Left lobe of liver (tissue), 2 donors: ENCODE results near the gene HRH2. TPM values are rescaled to one million over a fixed set of nuclear protein-coding genes. Genes with fewer than 3 reads are reported as not detected.
"Not testable (repeated sequence)": the region's sequence is repeated elsewhere in the genome, so short reads cannot be mapped to it uniquely, and the experiment has no call there.

ENCODE experiments used
- ATAC-seq: fragments of 200-7000 bp; cut with Tn5 transposase; one replicate; pipeline ENCODE4 v1.9.1; 2020; ENCODE audit warnings: mild to moderate bottlenecking, moderate library complexity
- DNase-seq: peaks from one replicate; pipeline ENCODE4 v3.0.0-alpha.2; 2020; ENCODE audit warnings: low spot score
- total RNA-seq: library from RNA; stranded (reverse); gene quantifications from one replicate; pipeline ENCODE4 v1.2.1, GENCODE V29; 2021
- donor health status: DM: no; HTN: no; CAD: no; lungs with moderate emphysema.
- donor health status: DM: no; HTN: yes; CAD: no.

HRH2 gene
- total RNA-seq, 1 donor from 2014 or later = 0.23 TPM

DNA sequence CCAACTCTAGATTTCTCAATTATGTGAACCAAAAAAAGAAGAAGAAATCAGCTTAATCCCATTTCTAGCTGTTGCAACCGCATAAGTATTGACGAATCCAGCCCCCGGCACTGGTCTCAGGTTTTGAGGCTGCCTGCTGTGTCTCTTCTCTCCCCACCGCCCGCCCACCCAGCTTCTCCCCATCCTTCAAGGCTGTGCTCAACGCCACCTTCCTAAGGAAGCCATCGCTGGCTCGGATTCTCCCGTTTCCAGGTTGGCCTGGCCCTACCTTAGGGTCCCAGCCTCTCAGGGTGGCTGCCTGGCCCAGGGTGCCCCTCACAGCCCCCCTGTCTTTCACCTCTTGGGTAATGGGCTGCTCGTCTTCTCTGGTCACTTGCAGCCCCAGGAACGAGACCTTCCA is 77.8 kb downstream of the HRH2 start:
- ATAC-seq (no peak), DNase-seq (no peak)

DNA sequence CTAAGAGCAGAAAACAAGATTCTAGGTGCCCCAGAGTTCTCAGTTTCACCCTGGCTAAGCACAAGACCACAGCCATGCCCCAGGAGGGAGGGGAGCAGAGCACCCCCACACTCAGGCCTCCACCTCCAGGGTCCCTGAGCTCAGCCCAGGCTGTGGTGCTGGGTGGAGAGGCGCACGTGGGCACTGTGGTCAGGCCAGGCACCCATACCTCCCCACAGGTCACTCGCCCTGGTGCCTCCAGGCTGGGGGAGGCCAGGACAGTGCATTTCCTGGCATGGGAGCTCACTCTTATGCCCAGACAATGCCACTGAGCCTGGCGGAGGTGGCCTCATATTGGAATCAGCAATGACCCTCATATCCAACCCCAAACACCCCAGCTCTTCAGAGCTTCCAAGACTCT is 78.8 kb downstream of the HRH2 start:
- peak; percentile 14 for DNase-seq
- no peak for ATAC-seq

DNA sequence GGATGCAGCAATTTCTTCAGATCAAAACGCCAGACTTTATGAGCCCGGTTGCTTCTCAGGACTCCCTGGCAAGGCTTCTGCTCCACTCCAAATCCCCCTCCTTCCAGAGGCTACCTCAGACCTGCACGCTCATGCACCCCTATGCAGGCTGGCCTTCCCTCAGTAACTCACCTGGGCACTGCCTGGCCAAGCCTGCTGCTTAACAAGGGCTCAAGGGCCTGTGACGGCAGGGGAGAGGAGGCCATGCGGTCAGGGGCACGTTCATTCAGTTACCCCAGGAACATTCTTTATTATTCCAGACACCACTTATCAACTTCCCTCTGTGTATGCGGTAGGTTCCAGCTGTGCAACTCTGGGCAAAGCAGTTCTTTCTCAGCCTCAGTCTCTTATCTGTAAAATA is 79.6 kb downstream of the HRH2 start:
- ATAC-seq = no peak
- DNase-seq = peak; percentile 16

DNA sequence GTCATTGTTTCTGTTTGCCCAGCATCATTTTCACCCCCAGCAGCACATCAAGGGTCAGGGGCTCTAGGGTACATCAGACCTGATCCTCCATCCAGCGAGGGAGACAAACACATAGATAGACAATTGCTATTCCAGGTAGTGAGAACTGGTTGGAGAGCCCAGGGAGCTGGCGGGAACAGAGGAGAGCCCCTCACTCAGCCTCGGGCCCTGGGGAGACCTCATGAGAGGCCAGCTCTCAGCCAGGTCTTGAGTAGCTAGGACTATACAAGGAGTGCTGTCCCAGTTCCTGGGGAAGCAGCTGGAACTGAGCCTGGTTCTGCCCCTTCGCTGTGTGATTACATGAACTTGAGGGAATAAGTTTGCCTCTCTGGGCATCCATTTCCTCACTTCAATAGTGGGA is 80.3 kb downstream of the HRH2 start:
- DNase-seq = peak; percentile 29
- no peak for ATAC-seq

DNA sequence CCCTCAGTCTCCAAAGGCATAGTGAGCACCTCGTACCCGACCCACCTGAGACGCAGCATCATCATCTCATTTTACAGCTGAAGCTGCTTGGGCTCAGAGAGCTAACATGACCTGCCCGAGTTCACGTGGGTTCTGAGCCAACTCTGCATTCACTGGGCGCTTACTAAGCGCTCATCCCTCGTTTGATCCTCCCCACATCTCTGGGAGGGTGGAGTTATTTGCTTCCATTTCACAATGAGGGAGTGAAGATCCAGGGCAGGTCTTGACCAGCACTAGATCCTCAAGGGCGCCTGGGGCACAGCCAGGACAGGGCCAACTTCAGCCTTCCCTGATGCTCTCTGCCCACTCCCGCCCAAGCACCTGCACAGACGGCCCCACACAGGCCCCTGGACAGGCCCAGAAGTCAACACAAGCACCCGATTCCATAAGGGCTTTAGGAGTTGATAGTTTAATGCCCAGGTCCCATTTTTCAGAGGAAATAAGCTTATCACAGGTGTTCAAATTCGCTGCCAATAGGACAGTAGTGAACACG is 80.8 kb downstream of the HRH2 start:
- ATAC-seq = no peak
- DNase-seq = peak; percentile 14

DNA sequence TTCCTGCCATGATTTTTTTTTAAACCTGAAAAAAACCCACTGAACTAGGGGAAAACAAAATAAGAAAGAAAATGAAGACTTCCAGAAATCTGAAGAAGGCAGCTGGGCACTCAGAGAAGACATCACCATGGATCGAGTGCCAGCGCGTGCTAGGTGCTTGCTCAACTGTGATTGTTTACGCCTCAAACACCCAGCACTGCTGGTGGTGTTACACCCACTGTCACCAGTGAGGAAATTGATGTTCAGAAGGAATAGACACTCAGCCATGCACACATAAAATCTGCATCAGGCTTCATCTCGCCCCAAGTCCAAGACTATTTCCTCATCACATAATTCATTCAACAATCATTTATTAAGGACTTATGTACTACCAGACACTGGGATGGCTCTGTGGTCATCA is 82.1 kb downstream of the HRH2 start:
- ATAC-seq = no peak
- no peak for DNase-seq

DNA sequence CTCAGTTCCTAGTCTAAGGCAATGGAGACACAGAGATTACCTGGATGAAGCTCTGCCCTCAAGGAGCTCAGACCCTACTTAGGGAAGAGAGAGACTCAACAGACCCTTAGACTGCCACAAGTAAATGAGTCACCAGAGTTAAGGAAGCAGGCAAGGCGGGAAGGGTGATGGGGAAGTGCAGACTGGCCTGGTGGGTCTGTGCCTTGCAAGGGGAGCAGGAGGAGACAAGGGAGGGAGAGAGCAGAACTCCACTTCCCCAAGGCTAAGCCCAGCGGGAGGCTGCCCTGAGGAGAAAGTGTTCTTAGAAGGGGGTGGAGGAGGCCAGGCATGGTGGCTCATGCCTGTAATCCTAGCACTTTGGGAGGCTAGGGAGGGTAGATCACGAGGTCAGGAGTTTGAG is 83.7 kb downstream of the HRH2 start:
- DNase-seq (peak; percentile 12), ATAC-seq (no peak)

DNA sequence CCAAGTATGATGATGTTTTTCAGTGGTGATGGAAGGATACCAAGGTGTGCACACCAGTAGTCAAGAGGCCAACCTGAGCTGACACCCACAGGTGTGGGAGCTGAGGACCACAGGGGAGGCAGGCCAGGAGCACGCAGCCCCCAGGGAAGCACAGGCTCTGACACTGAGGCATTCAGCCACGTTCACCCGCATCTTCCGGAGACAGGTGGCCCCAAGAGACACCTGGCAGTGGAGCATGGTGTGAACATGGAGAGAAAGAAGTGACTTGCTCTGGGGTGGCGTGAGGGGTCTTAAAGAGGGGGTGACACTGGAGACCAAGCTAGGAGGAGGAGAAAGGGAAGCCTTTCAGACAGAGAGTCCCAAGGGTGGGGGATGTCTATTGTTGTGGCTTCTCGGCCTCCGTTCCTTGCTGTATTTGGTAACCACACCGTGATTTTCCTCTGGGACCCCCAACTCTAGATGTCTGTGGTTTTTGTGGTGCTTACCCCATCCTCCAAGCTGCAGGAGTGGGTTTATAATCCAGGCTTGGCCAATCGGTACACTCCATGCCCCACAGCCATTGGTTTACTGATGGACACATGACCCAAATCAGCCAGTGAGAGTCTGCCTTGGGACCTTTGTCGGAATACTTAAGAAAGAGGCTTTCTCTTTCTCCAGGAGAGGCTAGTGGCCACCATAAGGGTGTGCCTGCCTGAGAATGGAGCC is 84.6 kb downstream of the HRH2 start:
- no peak for ATAC-seq
- peak; percentile 16 for DNase-seq

DNA sequence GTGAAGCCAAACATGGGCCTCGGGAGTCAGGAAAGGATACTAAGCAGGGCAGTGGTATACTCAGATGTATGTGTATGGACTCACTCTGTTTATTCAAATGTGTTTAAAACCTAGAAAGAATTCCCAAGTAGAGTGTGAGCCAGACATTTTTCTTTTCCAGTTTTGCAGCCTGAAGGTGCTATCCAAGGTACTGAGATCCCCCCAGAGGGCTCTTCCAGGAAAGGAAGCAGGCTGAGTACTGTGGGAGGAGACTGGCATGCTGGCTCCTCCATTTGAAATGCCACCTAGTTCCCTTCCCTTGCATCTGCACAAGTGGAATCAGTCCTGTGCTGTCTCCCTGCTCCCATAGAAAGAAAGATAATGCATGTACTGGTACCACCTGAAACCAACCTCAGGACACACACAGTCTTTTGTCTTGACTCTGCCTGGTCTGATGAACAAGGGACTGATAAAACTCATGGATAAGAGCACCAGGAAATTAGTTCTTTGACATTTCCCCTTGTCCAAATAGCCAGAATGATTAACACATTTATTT is 85.9 kb downstream of the HRH2 start:
- ATAC-seq = no peak

DNA sequence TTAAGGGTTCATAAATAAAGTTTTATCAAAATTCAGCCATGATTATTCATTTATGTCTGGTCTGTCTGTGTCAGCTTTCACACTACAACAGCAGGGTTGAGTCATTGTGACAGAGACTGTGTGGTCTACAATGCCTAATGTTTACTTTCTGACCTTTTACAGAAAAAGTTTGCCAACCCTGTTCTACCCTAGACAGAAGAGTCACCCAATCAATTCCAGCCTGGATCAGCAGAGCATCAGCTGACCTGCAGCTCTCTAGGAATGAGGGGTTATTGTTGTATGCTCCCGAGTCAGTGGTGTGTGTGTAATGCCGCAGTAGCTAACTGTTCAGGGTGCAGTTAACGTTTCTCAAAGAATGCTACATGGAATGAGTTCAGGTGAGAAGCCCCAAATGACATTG is 87.3 kb downstream of the HRH2 start:
- no peak for ATAC-seq

More for the DNA sequence above, 85.9 kb downstream of the HRH2 start:
- DNase-seq = no peak

DNA sequence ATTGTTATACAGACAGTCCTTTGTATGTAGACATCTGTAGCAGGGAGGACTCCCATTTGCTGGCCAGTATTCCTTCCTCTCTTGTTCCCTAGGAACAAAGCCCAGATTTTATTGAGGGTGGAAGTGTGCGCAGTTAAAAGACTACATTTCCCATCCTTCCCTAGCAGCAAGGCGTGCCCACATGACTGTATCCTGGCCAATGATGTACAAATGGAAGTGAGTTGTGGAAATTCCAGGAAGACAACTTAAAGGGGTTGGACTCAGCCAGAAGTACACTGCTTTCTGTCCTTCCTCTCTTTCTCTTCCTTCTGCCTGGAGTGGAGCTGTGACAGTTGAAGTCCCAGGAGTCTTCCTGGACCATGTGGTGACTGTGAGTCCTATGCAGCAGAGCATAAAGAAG is 89.0 kb downstream of the HRH2 start:
- ATAC-seq (peak; percentile 41), DNase-seq (peak; percentile 15)

More for the DNA sequence above, 87.3 kb downstream of the HRH2 start:
- DNase-seq = peak; percentile 7

DNA sequence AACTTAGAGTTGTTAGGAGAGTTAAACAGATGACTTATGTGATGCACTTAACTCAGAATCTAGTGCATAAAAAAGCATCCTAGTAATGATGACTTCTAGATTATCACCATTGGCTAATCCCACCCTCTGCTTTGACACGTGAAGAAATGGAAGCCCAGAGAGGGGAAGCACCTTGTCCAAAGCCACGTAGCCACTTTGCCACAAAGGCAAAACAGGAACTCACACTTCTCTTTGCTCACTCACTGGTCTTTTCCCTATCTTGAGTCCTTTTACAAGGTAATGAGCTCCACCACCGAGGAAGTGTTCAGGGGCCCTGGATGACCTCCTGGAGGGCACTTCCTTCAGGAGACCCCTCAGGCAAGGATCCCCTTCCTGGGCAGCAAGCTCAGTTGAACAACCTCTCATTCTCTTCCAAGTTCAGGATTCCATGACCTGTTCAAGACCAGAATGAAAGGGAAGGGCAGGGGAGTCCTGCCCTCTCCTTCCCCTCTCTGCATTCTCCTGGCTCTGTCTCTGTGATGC is 89.7 kb downstream of the HRH2 start:
- ATAC-seq = no peak
- peak; percentile 6 for DNase-seq

DNA sequence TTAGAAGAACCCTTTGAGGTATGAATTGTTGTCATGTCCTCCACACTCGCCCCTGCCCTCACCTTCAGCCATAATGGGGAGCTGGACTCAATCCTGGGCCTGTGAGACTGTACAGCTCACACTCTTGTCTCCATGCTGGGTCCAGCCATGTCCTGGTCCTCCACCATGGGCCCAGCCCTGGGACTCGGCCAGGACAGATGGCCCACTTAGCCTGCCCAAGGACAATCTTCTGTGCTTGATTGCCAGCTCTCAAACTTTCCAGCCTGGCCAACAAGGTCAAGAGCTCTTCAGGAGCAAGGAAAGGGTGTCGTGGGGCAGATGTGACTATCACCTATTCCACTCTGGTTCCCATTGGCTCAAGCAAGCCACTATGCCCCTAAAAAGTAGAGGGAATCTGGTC is 90.8 kb downstream of the HRH2 start:
- ATAC-seq (no peak), DNase-seq (peak; percentile 36)

DNA sequence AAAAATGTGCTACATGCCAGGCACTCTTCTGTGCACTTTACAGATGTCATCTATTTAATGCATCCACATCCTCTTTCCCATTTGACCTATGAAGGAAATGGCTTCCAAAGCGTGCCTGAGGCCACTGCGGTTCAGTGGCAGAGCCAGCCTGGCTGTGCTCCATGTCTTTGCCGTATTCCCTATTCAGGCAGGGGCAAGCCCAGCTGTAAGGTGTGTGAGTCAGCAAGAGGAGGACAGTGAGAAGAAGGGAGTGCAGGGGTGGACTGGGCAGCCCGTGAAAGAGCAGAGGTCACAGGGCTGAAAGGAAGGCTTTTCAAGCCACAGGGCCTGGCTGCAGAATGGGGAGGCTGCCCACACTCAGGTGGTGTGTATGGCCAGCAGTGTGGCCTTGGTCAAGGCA is 91.7 kb downstream of the HRH2 start:
- DNase-seq (peak; percentile 24), ATAC-seq (no peak)

DNA sequence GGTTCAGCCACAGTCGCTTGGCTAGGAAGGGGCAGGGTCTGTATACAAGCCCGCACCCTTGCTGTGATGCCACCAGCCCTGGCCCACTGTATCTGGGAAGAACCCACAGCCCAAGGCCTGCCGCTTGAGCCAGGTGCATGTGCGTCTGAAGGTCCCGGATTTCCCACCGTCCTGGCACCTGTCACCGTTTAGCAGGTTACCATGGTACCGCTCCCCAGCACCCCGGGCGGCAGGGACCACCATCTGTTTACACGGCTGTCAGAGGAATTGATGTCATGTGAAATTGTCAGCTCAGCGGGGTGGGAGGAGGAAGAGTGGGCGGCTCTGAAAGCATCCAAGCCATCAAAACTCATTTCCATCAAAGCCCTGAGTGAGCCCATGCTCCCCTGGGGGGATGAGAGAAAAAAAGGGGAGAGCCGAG is 92.7 kb downstream of the HRH2 start:
- DNase-seq (peak; percentile 24), ATAC-seq (no peak)

DNA sequence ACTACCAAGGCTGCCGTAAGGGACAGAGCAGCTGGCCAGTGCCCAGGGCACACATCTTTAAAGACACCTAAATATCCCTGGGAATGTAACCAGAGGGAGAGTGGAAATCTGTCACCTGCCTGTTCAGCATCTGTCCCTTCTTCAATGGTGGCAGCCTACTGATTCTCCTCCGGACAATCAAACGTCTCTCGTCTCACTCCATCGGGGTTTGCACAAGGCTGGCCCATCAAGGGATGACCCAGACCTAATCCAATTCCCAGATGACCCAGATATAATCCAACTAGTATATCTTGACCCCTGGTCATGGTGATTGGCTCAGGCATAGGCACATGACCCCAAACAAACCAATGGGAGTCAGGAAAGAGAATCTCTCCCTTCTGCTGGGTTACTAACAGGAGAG is 93.5 kb downstream of the HRH2 start:
- peak; percentile 7 for DNase-seq
- no peak for ATAC-seq

DNA sequence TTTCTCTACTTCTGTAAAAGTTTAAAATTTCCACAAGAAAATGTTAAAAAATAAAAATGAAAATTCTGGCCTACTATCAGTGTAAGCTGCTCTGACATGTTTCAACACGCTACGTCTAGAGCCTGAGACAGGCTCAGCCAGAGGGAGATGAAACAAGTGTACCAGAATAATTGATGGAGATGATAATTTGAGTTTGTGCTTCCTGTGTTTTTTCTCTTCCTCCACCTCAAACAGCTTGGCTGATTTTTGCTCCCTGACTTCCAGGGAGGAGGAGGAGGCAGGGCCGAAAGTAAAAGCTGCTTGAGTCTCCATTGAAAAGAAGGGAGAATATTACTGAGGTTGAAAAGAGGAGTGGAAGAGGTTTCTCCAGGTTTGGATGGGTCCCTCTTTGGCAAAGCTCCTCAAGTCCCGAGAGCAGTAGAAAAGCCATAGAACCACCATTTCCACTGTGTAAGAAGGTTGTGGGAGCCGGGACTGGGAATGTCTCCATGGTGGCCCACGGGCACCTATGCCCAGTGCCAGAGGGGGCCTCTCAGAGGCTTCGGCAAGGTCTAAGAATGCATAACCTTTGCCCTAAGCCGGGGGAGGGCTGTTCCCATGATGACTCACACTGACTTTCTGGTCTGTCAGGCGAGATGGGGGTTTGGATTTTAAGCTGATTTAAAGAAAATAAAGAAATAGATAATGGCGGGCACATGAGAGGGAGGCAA is 95.1 kb downstream of the HRH2 start:
- DNase-seq = peak; percentile 8
- no peak for ATAC-seq

DNA sequence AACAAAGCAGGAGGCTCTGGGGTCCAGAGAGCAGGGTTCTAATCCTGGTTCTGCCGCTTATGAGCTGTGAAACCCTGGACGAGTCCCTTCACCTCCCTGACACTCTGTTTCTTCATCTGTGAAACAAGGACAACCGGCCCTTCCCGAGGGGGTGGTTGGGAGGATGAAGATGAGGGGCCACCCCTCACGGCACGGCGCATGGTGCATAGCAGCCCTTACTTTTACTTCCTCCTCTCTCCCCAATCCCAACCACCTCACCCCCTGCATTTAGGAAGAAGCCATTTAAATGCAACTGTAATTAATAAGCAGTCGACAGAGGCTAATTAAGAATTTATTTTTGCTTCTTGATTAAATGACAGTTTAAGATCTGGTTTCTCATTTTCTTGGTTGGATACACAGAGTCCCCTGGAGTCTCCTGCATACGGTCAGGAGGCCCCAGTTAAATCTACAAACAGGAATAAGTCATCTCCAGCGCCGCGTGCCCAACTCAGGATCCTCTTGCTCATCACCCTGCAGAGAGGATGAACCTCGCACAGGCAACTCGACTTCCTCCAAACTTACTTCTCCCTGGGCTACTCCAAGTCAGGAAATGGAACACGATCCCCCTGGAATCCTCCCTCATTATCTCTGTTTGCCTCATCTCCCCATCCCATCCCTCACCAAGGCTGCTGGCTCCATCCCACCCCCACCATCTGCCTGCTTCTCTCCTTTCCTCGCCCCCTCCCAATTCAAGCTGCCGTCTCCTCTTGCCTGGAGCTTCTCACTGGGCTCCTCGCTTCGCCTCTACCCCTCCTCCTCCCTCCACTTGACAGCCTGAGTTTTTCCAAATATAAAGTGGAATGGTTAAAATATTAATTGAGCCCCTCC is 95.9 kb downstream of the HRH2 start:
- ATAC-seq (no peak), DNase-seq (peak; percentile 28)

DNA sequence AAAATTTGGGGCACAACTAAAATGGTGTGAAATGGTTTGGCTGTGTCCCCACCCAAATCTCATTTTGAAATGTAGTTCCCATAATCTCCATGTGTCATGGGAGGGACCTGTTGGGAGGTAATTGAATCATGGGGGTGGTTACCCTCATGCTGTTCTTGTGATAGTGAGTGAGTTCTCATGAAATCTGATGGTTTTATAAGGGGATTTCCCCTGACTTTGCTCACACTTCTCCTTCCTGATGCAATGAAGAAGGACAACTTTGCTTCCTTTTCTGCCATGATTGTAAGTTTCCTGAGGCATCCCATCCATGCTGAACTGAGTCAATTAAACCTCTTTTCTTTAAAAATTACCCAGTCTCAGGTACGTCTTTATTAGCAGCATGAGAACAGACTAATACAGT is 102.1 kb downstream of the HRH2 start:
- not testable (repeated sequence) for ATAC-seq, DNase-seq
